H7 (cell line): ENCODE data around the gene BAIAP3. TPM values are rescaled to one million over a fixed set of nuclear protein-coding genes. Genes with fewer than 3 reads are reported as not detected.

Experiments
- DNase-seq: peaks from one replicate; pipeline ENCODE4 v3.0.0; 2012
- H3K27me3 ChIP-seq: 2 replicates; pipeline ENCODE4 v1.6.0; 2011; ENCODE audit warnings: mild to moderate bottlenecking, low read length; ENCODE audit not compliant: control insufficient read depth, insufficient read depth
- H3K36me3 ChIP-seq: replicated peaks from 2 replicates; pipeline ENCODE4 v1.5.1; 2011; ENCODE audit warnings: low read length; ENCODE audit not compliant: control insufficient read depth, insufficient read depth
- H3K4me3 ChIP-seq: 2 replicates; pipeline ENCODE4 v1.5.1; 2011; ENCODE audit warnings: low read depth, mild to moderate bottlenecking, control low read depth, low read length, moderate library complexity; ENCODE audit not compliant: insufficient read depth
- total RNA-seq: library from RNA; depleted of rRNA; stranded (reverse); fragments of >200 nt; shearing (Covaris generic); gene quantifications from 2 replicates; pipeline ENCODE4 v1.2.3, GENCODE V29; 2014

BAIAP3 gene
- total RNA-seq, 1 experiment from 2014 or later: 2.6 TPM

GRCh38 chr16:1349351-1349750, 15.9 kb downstream of the BAIAP3 start:
- Histone ChIP-seq H3K36me3 (peaks cover 5% of the 10 kb centered on the region), H3K4me3 (no peak overlapping the region), H3K27me3 (peaks cover under 1% of the 10 kb centered on the region; the same call in 1 of the 2 replicates)
- no peak for DNase-seq

- no peak for DNase-seq
- Histone ChIP-seq H3K27me3 (no peaks in the 10 kb centered on the region), H3K36me3 (peaks cover 5% of the 10 kb centered on the region), H3K4me3 (no peak overlapping the region)
Observed at GRCh38 chr16:1349951-1350350, 16.5 kb downstream of the BAIAP3 start.

GRCh38 chr16:1350691-1351090, 17.2 kb downstream of the BAIAP3 start:
- H3K36me3 ChIP-seq: peaks cover 5% of the 10 kb centered on the region
- DNase-seq: no peak
- no peaks in the 10 kb centered on the region for H3K27me3 ChIP-seq
- H3K4me3 ChIP-seq: peak overlapping the region; percentile 87

DNA sequence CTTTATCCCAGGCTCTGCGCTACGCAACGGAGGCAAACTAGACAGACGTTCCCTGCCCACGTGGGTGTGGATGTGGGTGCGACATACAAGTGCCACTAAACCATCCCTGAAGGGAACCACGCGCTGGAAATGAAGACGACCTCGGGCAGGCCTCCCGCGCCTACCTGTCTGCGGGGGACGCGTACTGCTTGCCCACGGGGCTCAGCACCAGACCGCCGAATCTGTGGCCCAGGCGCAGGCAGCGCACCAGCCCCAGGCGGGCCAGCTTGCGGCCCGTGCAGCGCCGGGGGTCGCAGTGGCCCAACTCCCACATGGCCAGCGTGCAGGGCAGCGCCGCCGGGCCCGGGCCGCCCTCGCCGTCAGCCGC, 17.8 kb downstream of the BAIAP3 start:
- H3K27me3 ChIP-seq: no peaks in the 10 kb centered on the region
- DNase-seq: no peak
- H3K4me3 ChIP-seq: peak overlapping the region; percentile 87
- peaks cover 5% of the 10 kb centered on the region for H3K36me3 ChIP-seq

- peak; percentile 98 for DNase-seq
- no peaks in the 10 kb centered on the region for H3K27me3 ChIP-seq
- H3K4me3 ChIP-seq: peak within 1 kb of the TSS; percentile 87
- H3K36me3 ChIP-seq: peaks cover 5% of the 10 kb centered on the region
Observed at GRCh38 chr16:1351582-1352362, 18.3 kb downstream of the BAIAP3 start, which contains the start of the genes GNPTG and TSR3. Gene GNPTG (plus strand): TSS chr16:1351931. CDS start chr16:1351966, 35 bp downstream. Gene TSR3 (minus strand): TSS chr16:1351878. CDS start chr16:1351804, 74 bp downstream.

- Histone ChIP-seq H3K36me3 (0 out of 2 replicates have a peak, but pooled peaks cover 1% of the 10 kb centered on the region), H3K27me3 (no peaks in the 10 kb centered on the region), H3K4me3 (no peak overlapping the region)
- no peak for DNase-seq
Observed at GRCh38 chr16:1354815-1355540, 21.5 kb downstream of the BAIAP3 start.

DNA sequence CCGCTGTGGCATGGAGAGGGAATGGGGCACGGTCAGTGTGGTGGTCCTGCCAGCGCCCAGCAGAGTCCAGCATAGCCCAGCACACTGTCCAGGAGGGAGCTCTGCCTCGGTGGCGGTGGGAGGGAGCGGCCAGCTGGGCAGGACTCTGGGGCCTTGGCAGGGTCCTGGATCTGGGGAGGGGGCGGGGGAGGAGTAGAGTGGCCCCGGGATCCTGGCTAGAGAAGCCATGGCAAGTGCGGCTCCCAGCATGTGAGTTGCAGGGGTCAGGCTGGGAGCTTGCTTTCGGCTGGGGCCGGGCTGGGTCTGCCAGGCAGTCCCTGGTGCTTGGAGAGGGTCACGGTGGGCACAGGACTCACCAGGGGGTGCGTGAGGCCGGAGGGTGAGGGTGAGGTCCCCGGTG, 22.1 kb downstream of the BAIAP3 start:
- Histone ChIP-seq H3K27me3 (no peaks in the 10 kb centered on the region), H3K36me3 (no peaks in the 10 kb centered on the region), H3K4me3 (no peak overlapping the region)
- DNase-seq: no peak

- DNase-seq: no peak
- no peaks in the 10 kb centered on the region; the same call in 1 of the 2 replicates for H3K36me3 ChIP-seq
- no peaks in the 10 kb centered on the region for H3K27me3 ChIP-seq
- no peak overlapping the region for H3K4me3 ChIP-seq
Observed at GRCh38 chr16:1356061-1356900, 22.8 kb downstream of the BAIAP3 start.

- Histone ChIP-seq H3K27me3 (no peaks in the 10 kb centered on the region), H3K4me3 (no peak overlapping the region), H3K36me3 (peaks cover 9% of the 10 kb centered on the region)
- DNase-seq: no peak
Observed at GRCh38 chr16:1357906-1358566, 24.6 kb downstream of the BAIAP3 start.

DNA sequence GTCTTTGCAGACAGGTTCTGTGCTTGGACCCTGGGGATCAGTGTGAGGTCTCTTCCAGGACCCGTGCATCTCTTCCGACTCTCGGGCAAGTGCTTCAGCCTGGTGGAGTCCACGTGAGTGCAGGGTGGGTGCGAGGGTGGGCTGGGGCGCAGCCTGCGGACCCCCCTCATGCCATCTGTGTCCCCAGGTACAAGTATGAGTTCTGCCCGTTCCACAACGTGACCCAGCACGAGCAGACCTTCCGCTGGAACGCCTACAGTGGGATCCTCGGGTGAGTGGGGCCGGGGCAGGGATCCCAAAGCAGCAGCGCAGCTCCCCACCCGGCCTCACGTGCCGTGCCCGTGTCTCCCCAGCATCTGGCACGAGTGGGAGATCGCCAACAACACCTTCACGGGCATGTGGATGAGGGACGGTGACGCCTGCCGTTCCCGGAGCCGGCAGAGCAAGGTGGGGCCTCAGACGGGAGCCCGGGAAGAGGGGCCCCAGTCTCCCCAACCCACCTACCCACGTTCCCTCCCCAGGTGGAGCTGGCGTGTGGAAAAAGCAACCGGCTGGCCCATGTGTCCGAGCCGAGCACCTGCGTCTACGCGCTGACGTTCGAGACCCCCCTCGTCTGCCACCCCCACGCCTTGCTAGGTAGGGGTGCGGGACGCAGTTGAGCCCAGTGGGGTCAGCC, 28.4 kb downstream of the BAIAP3 start:
- no peak for DNase-seq
- Histone ChIP-seq H3K27me3 (no peaks in the 10 kb centered on the region), H3K4me3 (no peak overlapping the region), H3K36me3 (peaks cover 11% of the 10 kb centered on the region)

DNA sequence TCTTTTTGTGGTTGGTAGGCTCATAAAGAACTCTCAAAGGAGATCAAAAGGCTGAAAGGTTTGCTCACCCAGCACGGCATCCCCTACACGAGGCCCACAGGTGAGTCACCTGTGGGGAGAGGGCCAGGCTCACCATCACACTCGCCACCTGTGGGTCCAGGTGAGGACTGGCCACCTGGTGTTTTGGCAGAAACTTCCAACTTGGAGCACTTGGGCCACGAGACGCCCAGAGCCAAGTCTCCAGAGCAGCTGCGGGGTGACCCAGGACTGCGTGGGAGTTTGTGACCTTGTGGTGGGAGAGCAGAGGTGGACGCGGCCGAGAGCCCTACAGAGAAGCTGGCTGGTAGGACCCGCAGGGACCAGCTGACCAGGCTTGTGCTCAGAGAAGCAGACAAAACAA, 29.4 kb downstream of the BAIAP3 start:
- Histone ChIP-seq H3K4me3 (no peak overlapping the region), H3K36me3 (peaks cover 11% of the 10 kb centered on the region), H3K27me3 (no peaks in the 10 kb centered on the region)
- no peak for DNase-seq

- peak; percentile 98 for DNase-seq
- Histone ChIP-seq H3K36me3 (peaks cover 11% of the 10 kb centered on the region), H3K27me3 (no peaks in the 10 kb centered on the region), H3K4me3 (no peak overlapping the region)
Observed at GRCh38 chr16:1363501-1364041, 30.1 kb downstream of the BAIAP3 start.

GRCh38 chr16:1364510-1364909, 31.1 kb downstream of the BAIAP3 start:
- Histone ChIP-seq H3K4me3 (no peak overlapping the region), H3K36me3 (peaks cover 11% of the 10 kb centered on the region), H3K27me3 (no peaks in the 10 kb centered on the region)
- no peak for DNase-seq
